HG02981 (cell line): ENCODE results near the gene CSPG5.

Source experiments
- ATAC-seq: cut with Tn5 transposase; IDR thresholded peaks from one replicate; pipeline ENCODE4 v1.9.1; 2021; ENCODE audit warnings: mild to moderate bottlenecking, moderate library complexity; ENCODE audit not compliant: unreplicated experiment

The CSPG5 gene, protein sequence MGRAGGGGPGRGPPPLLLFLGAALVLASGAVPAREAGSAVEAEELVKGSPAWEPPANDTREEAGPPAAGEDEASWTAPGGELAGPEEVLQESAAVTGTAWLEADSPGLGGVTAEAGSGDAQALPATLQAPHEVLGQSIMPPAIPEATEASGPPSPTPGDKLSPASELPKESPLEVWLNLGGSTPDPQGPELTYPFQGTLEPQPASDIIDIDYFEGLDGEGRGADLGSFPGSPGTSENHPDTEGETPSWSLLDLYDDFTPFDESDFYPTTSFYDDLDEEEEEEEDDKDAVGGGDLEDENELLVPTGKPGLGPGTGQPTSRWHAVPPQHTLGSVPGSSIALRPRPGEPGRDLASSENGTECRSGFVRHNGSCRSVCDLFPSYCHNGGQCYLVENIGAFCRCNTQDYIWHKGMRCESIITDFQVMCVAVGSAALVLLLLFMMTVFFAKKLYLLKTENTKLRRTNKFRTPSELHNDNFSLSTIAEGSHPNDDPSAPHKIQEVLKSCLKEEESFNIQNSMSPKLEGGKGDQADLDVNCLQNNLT

GRCh38 chr3:47578691-47579632 lies at the start of gene CSPG5:
Gene CSPG5 (minus strand): TSS chr3:47578865. CDS start chr3:47578693, 172 bp downstream.
- no peak for ATAC-seq

DNA sequence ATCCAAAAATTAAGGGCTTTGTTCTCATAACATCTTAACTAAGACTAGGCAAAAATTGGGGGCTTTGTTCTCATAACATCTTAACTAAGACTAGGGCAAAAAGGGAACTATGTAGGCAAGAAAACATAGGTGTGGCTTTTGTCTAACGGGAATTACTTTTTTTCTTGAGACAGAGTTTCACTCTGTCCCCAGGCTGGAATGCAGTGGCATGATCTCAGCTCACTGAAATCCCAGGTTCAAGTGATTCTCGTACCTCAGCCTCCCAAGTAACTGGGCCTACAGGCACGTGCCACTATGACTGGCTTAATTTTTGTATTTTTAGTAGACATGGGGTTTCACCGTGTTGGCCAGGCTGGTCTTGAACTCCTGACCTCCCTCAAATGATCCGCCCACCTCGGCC lies 49.8 kb upstream of the CSPG5 start:
- no peak for ATAC-seq

DNA sequence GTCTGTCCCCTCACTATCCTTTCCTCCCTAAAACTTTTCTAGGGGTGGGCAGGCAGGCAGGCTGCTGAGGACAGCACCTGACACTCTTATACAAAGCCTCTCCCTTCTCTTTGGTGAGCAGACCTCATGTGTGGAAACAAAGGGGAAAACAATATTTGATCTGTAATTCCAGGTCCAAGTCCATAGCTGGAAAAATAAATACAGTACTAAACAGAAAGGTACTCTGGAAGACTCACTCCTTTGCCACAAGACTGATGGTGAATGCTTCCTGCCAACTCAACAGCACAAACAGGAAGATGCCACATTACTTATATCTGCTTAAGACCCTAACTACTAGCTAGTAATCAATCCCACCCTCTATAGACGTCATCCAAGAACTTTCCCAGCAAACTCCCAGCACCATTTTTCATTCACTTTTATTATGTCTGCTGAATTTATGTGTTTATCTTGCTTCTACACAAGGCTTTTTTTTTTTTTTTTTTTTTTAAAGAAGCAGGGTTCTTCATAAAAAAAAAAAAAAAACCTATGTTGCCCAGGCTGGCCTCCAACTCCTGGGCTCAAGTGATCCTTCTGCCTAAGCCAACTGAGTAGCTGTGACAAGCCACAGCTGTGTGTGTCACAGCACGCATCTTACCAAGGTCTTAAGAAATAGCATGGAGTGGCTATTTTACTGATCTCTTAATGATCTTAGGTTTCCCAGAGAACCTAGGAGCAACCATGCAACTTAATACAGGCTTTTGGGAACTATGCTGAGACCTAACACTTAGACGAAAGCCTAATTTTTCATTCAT lies 44.2 kb upstream of the CSPG5 start:
- no peak for ATAC-seq

DNA sequence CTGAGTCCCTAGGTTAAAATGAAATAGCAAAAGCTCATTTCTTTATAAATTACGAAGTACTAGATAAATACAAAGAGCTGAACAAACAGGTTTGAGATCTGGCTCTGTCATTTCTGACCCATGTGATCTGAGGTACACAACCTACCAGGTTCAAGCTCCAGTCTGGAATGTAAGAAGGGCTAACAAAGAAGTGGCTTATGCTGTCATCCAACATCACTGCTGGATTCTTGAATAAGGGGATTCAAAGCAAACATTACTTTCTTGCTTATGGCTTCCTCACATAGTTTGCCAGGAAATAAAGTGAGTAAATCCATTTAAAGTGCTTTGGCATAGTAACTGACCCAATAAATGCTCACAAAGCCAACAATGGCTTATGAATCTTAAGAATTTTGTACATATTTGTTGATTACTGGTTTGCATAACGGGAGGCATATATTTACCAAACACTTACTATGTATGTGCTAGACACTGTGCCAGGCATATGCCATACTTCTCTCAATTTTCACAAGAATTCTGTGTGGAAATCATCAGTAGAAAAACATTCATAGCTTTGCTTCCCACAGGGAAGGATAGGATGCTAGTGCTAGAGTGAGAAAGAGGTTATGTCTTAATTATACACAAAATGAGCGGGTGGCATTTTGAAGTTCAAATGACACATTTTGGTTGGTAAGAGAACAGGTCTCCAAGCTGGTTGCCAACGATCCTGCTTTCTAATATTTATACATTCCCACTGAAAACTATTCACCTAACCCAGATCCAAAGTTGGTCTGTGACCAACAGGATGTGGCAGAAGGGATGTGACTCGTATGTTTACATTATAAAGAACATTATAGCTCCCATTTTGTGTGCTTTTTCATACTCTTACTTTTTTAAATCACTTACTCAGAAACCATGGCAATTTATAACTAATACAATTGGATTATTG lies 38.7 kb upstream of the CSPG5 start:
- no peak for ATAC-seq

DNA sequence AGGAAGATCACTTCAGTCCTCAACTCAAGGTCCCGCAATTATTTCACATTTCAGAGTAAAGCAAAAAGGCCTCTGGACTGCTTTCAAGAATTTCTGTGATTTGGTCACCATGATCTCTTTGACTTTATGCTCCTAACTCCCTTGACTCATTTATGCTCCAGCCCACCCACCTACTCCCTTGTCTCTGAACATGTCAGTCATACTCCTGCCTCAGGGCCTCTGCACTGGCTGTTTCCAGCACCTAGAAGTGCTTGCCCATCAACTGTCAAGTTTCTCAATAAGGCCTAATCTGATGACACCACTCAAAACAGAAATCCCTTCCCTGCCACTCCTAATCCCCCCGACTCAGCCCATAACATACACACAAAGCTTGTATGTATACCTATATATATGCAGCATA lies 36.1 kb upstream of the CSPG5 start:
- no peak for ATAC-seq

GRCh38 chr3:47613722-47614121 lies 35.1 kb upstream of the CSPG5 start:
- ATAC-seq, result no peak

GRCh38 chr3:47612879-47613278 lies 34.2 kb upstream of the CSPG5 start:
- no peak for ATAC-seq

DNA sequence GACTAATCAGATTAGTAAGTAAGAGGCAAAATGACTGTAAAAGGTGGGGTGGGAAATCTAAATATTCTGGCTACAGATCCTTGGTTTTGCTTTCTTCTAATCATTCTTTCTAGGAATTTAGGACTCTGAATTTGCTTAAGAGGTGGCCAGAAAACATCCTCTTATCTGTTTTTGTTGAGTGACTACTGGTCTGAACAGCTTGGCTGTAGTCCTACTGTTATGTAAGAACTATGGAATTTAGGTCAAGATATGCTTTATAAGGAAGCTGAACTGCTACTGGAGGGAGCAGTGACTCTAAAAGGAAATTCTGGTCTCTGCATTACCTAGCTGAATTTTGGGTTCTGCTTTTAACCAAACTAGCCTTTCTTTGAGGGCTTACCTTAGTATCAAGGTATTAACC lies 33.5 kb upstream of the CSPG5 start:
- ATAC-seq, result no peak

DNA sequence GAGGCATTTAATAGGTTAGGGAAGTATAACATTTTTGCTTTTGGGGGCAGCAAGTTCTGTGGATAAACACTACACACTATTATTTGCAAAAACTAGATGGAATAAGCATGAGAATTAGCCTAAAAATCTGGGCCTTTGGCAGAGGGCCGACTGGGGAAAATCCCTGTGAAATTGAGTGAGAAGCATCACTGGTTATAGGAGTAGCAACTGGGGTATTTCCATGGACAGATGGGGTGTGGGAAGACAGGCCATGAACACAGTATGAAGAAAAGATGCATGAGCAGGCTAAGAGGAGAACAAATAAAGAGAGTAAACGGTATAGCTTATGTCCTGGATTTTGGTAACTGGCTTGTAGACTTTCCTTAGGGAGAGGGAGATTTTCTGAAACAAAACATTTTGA lies 32.9 kb upstream of the CSPG5 start:
- ATAC-seq, result no peak

DNA sequence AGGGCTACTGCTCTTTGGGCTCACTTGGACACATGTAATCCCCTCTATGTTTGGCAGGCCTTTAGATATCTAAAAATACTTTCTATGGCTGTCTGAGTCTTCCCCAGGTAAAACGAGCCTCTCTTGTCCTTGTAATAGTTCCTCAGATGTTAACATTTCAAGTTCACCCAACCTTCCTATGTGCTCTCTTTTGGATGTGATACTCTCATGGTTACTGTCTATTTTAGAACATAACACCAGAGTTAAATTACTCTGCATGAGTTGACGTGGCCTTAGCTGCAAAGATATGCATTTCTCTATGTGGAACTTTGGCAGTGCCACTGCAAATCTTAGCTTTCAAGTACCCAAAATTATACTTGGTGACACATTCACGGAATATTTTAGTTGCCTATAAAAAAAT lies 31.9 kb upstream of the CSPG5 start:
- no peak for ATAC-seq

- no peak for ATAC-seq
Measured at GRCh38 chr3:47607335-47607734, 28.7 kb upstream of the CSPG5 start.

DNA sequence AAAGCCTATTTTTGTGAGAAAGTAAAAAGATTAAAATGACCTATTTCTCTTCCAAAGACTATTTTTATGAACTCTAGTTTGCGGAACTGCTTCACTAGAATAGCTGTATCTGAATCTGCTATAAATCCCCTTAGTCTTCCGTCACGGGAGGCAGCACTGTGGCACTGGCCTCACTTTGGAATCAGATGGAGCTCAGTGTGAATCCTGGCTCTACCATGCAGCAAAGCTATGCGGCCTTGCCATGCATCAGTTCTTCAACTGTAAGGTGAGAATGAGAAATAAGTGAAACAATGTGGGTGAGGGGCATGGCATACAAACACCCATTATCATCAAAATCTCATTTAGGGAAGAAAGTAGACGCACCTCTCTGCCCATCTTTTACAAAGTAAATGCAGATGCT lies 27.5 kb upstream of the CSPG5 start:
- ATAC-seq, result no peak

DNA sequence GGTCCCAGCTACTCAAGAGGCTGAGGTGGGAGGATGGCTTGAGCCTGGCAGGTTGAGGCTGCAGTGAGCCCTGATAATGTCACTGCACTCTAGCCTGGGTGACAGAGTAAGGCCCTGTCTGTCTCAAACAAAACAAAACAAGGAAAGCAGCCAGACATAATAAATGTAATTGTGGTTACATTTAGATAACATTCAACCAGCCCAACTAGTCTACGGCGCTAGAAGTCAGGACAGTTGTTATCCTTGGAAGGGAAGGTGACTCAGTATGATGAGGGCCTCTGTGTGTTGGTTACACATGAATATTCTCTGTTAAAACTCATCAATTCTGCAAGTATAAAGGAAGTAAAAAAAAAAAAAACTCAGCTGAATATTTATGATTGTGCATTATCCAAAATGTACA lies 27.0 kb upstream of the CSPG5 start:
- ATAC-seq, result no peak

- ATAC-seq, result no peak
Measured at GRCh38 chr3:47604145-47604544, 25.5 kb upstream of the CSPG5 start.

DNA sequence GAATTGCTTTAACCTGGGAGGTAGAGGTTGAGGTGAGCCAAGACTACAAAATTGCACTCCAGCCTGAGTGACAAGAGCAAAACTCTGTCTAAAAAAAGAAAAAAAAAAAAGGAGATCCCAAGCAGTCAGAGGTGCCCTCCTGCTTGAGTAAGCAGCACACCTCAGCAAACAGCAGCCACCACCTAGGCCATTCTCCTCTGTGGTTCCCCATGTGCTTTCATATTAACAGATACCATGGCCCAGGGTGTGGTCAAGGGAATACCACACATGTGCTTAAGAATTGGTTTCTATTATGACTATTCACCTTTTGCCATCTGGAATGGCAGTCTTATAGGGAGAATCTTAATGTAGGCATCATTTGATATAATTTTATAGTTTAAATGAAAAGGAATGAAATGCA lies 24.7 kb upstream of the CSPG5 start:
- ATAC-seq, result no peak

GRCh38 chr3:47601281-47601680 lies 22.6 kb upstream of the CSPG5 start:
- no peak for ATAC-seq

GRCh38 chr3:47594792-47595191 lies 16.1 kb upstream of the CSPG5 start:
- no peak for ATAC-seq

DNA sequence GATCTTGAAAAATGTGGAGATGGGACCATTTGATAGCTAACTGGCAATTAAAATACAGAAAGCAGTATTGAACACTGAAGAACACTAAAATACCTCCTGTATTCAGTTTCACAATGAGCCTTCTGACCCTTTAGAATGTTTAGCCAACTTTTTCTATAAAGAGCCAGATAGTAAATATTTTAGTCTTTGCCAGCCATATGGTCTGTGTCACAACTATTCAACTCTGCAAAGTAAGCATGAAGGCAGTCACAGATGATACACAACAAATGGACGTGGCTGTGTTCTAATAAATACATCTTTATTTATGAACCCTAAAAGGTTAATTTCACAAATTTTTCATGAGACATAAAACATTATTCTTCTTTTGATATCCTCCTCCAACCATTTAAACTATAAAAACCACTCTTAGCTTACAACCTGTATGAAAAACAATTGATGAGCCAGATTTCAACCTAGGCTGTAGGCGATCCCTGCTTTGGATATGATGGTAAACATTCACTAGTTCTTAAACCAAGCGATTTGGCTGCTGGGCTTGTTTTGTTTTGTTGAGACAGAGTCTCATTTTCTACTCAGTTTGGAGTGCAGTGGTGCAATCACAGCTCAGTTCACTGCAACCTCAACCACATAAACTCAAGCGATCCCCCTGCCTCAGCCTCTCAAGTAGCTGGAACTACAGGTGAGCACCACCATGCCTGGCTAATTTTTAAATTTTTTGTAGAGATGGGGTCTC lies 13.6 kb upstream of the CSPG5 start:
- no peak for ATAC-seq

DNA sequence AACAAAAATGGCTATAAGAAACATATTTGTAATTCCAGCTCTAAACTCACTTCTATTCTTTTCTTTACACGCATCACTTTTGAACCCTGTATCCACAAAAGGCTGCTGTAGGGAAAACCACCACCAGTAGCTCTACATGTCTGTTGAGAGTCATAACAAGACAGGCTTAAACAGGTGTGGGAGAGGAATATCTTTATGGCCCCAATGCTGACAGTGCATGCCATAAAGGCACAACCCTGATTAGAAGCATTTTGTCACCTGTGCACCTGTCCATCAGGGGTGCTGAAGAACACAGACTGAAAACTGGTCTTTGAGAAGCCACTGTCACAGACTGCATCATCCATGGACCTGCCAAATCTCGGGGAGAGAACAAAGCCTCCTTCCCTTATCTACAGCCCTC lies 11.6 kb upstream of the CSPG5 start:
- no peak for ATAC-seq
